ENCODE measurements around the gene GADD45A. TPM values are rescaled to one million over a fixed set of nuclear protein-coding genes. Genes with fewer than 3 reads are reported as not detected.
A peak's percentile ranks its signal among the peaks of the same experiment; 100 is the strongest.

Gene GADD45A
- total and polyA plus RNA-seq, 9 of the 15 experiments (the other 6 are each of a cell fraction or from before 2014, with no cell fraction given) = 21.3 to 156 (median 62.1) TPM

- TF ChIP-seq SIN3A (IDR thresholded peaks at IDR 0.05; ENCODE audit: borderline replicate concordance in 2 of 2, control insufficient read depth in 1 of 2, low read depth in 2 of 2, low read length in 2 of 2) (no peak), ZNF76 (CRISPR knock-in tag; IDR thresholded peaks at IDR 0.05; ENCODE audit: borderline replicate concordance) (no peak), CTBP1 (IDR thresholded peaks at IDR 0.05; ENCODE audit: borderline replicate concordance) (peak; percentile 50), TCFL5 (CRISPR knock-in tag; conservative IDR thresholded peaks at IDR 0.05) (no peak), CREBBP (IDR thresholded peaks at IDR 0.05; ENCODE audit: low read depth, low read length) (no peak), ELK3 (CRISPR knock-in tag; IDR thresholded peaks at IDR 0.05) (no peak)
These were observed 47.8 kb downstream of the GADD45A start (continued) for GRCh38 chr1:67732750-67733151.

GRCh38 chr1:67733681-67734322, 48.8 kb downstream of the GADD45A start:
- peaks cover 42 to 87% of the 10 kb centered on the region in 2 experiments for H3K4me1 ChIP-seq (replicated peaks in 1 of 2; ENCODE audit: control insufficient read depth in 2 of 2, insufficient read depth in 2 of 2, low read length in 2 of 2)
- no peaks in the 10 kb centered on the region for H3K27me3 ChIP-seq (ENCODE audit: control insufficient read depth in 2 of 2, insufficient read depth in 2 of 2, low read length in 2 of 2)
- peak overlapping the region; percentile 6; the same call in 1 of the 2 replicates for H3K4me3 ChIP-seq
- 0% methylated on average over 4 of the region's 4 CpGs for WGBS (ENCODE audit: insufficient coverage, low coverage, missing lambda C conversion rate)
- no peaks in the 10 kb centered on the region; the same call in 2 of the 3 replicates for H3K36me3 ChIP-seq (ENCODE audit: control insufficient read depth, insufficient read depth, low read length)
- peak overlapping the region; percentile 84 for H3K4me2 ChIP-seq (ENCODE audit: insufficient read depth, low read length)
- peak; percentile 84 for ATAC-seq
- POLR2A ChIA-PET = interaction anchor here (0.8 to 4.2 kb wide), 14 partner anchors 7 to 51 kb away, joined by 3 to 27 read pairs (median 4); partner anchors contain the start of gene GADD45A
- H2AFZ ChIP-seq (ENCODE audit: low read depth, low read length) = peak overlapping the region; percentile 80
- H3K27ac ChIP-seq (ENCODE audit: extremely low read depth, low read depth, low read length) = peak overlapping the region; percentile 93
- DNase-seq (ENCODE audit: extremely low read depth in 1 of 4, low spot score in 3 of 4) = peak; percentile 93 to 97 (median 96)
- H3K9ac ChIP-seq (ENCODE audit: insufficient read depth in 1 of 2, low read depth in 2 of 2, low read length in 2 of 2) = peak overlapping the region; percentile 18 to 77; a peak in 3 of 4 replicates
- no peaks in the 10 kb centered on the region for H3K9me3 ChIP-seq (replicated peaks; ENCODE audit: control insufficient read depth, insufficient read depth, low read depth, low read length)
- intact Hi-C loops (cut with micrococcal nuclease) = loop anchor here (1.0 kb wide), 2 partner anchors 23 to 46 kb away; no protein-coding TSS in a partner anchor
- no peaks in the 10 kb centered on the region for H4K20me1 ChIP-seq (replicated peaks; ENCODE audit: control insufficient read depth, insufficient read depth, low read length)
- peak; percentile 99 for FAIRE-seq
- CTCF ChIA-PET (ENCODE audit: low intra/inter-chr PET ratio) = no interaction called here
- no peaks in the 10 kb centered on the region for H3K79me2 ChIP-seq (ENCODE audit: control insufficient read depth, insufficient read depth, low read length)
- in situ Hi-C loops (cut with MboI) = no loop called here
- no peaks in the 10 kb centered on the region for H3K9me1 ChIP-seq (ENCODE audit: control insufficient read depth, insufficient read depth, low read length)
- no TSS peak for BruUV-seq (replicated peaks)
- TF ChIP-seq SRSF7 (optimal IDR thresholded peaks at IDR 0.05; ENCODE audit: low read depth, low read length) = no peak
- no peak for TF ChIP-seq ZNF778 (CRISPR knock-in tag; IDR thresholded peaks at IDR 0.05)
- no peak for TF ChIP-seq PHF8 (IDR thresholded peaks at IDR 0.05; ENCODE audit: borderline replicate concordance, low read length)
- no peak for TF ChIP-seq ZNF583 (CRISPR knock-in tag; IDR thresholded peaks at IDR 0.05)
- TF ChIP-seq RUNX1 (IDR thresholded peaks at IDR 0.05; ENCODE audit: low read depth) = peak; percentile 29; the same call in 1 of the 2 replicates
- no peak for TF ChIP-seq ZNF280A (IDR thresholded peaks at IDR 0.05; ENCODE audit: low read depth, partially characterized antibody)
- peak; percentile 55 for TF ChIP-seq CREM (IDR thresholded peaks at IDR 0.05; ENCODE audit: low read depth)
- no peak for TF ChIP-seq ZNF431 (CRISPR knock-in tag; IDR thresholded peaks at IDR 0.05)
- TF ChIP-seq PCBP1 (IDR thresholded peaks at IDR 0.05; ENCODE audit: low read depth, low read length, poor library complexity, severe bottlenecking) = no peak
- no peak for TF ChIP-seq BCL6 (CRISPR knock-in tag; IDR thresholded peaks at IDR 0.05)
- no peak for TF ChIP-seq HSF4 (CRISPR knock-in tag; IDR thresholded peaks at IDR 0.05; ENCODE audit: borderline replicate concordance)
- no peak for TF ChIP-seq CREBBP (IDR thresholded peaks at IDR 0.05; ENCODE audit: low read depth, low read length)
- peak; percentile 11 to 59 for TF ChIP-seq NCOA2 (IDR thresholded peaks at IDR 0.05; ENCODE audit: partially characterized antibody in 2 of 2)
- no peak for TF ChIP-seq TCF7L2 (IDR thresholded peaks at IDR 0.05; ENCODE audit: low read depth, low read length)
- TF ChIP-seq ZEB2 (IDR thresholded peaks at IDR 0.05) = peak; percentile 87
